ENCODE data around the gene PGRMC2. TPM values are rescaled to one million over a fixed set of nuclear protein-coding genes. Genes with fewer than 3 reads are reported as not detected.

PGRMC2 gene
- total and polyA plus RNA-seq, 8 donors, result 14.5 to 48.4 (median 29.9) TPM

DNA sequence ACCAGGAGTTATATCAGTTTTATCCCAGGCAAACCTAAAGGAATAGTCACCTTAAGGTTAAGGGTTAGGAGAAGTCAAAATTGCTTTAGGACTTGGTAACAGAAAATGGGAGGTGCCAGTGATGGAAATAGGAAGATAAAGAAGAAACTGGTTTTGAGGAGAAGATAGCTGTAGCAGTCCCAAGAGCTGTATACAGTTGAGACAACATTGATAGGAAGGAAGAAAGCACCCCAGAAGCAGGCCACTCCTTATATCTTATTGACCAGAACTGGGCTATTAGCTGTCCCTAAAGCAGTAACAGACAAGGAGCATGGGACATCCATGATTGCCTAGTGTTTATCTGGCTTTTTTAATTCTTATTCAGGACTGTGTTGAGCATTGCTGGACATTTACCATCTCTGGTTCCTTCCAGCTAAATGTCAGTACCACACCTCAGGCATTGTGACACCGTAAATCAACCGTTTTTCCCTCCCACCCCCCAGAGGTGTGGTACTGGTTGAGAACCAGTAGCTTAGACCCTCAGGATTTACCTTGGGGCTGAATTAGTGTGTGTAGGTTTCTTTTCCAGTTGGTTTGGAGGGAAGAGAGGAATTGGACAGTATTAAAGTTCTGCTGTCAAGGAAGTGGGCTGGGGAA, 2.0 kb upstream of the PGRMC2 start:
- Histone ChIP-seq H3K36me3 (no peaks in the 10 kb centered on the region), H3K4me1 (peaks cover 0 to 8% (median under 1%) of the 10 kb centered on the region in 3 donors), H3K27ac (no peak overlapping the region), H3K4me3 (no peak overlapping the region), H3K27me3 (no peaks in the 10 kb centered on the region), H3K9me3 (no peaks in the 10 kb centered on the region)
- no peak for FAIRE-seq
- no peak for ATAC-seq
- intact Hi-C loops (cut with DNase I), result no loop called here
- DNase-seq, result no peak
- WGBS, 2 donors, result 70 to 76% methylated on average over 2 of the region's 2 CpGs
- TF ChIP-seq, protein P1, sequence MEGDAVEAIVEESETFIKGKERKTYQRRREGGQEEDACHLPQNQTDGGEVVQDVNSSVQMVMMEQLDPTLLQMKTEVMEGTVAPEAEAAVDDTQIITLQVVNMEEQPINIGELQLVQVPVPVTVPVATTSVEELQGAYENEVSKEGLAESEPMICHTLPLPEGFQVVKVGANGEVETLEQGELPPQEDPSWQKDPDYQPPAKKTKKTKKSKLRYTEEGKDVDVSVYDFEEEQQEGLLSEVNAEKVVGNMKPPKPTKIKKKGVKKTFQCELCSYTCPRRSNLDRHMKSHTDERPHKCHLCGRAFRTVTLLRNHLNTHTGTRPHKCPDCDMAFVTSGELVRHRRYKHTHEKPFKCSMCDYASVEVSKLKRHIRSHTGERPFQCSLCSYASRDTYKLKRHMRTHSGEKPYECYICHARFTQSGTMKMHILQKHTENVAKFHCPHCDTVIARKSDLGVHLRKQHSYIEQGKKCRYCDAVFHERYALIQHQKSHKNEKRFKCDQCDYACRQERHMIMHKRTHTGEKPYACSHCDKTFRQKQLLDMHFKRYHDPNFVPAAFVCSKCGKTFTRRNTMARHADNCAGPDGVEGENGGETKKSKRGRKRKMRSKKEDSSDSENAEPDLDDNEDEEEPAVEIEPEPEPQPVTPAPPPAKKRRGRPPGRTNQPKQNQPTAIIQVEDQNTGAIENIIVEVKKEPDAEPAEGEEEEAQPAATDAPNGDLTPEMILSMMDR (IDR thresholded peaks at IDR 0.05), result no peak

- H3K4me3 ChIP-seq, result peak overlapping the region; percentile 58 to 78 (median 77)
- DNase-seq, result peak in 1 of 6 donors; percentile 19
- TF ChIP-seq, protein P1 (IDR thresholded peaks at IDR 0.05), result no peak
- FAIRE-seq, result no peak
- peak overlapping the region; percentile 81 to 97 (median 92) for H3K27ac ChIP-seq
- no peaks in the 10 kb centered on the region for H3K27me3 ChIP-seq
- no peaks in the 10 kb centered on the region for H3K36me3 ChIP-seq
- no peaks in the 10 kb centered on the region for H3K9me3 ChIP-seq
- 2% methylated on average over 13 of the region's 13 CpGs for WGBS, 2 donors
- peaks cover 6 to 10% (median 7%) of the 10 kb centered on the region in 3 donors for H3K4me1 ChIP-seq
- intact Hi-C loops (cut with DNase I), result no loop called here
- no peak for ATAC-seq
These were observed 1.1 kb upstream of the PGRMC2 start for GRCh38 chr4:128288689-128289106.

DNA sequence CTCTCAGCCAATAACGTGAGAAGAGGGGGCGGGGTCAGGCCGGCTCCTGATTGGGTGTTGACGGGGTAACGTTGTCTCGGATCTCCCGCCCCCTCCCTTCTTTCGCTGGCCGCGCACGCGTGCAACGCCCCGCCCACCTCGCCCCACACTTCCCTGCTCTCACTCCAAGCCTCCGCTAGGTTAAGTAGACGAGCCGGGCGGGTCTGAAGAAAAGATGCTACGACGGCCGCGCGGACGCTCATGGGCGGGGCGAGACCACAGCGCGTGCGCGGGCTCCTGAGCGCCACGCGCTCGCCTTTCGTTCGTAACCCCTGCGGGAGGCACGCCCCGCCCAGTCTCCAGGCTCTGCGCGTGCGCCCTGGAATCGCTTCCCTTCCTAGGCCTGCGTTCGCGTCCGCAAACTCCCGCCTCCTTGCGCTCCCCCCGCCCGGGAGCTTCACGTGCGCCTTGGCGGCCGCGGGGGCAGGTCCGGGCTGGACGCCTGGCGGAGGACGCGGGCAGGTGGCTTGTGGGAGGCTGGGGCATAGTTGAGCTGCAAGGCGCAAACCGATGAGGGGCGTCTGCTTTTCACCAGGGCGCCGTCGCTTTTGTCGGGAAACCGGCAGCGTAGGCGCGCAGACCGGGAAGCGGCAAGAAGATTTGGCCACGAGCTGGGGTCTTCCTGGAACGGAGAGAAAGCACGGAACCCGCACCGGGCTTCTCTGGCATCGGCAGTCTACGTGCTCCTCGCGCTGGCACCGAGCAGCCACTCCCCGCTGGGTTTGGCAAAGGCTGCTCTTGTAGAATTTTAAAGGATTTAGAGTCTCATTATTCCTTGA, 467 bp upstream of the PGRMC2 start:
- intact Hi-C loops (cut with DNase I), result no loop called here
- DNase-seq, result peak; percentile 99 to 100 (median 100)
- Histone ChIP-seq H3K36me3 (no peaks in the 10 kb centered on the region), H3K9me3 (no peaks in the 10 kb centered on the region), H3K27me3 (no peaks in the 10 kb centered on the region), H3K4me3 (peak overlapping the region; percentile 58 to 78 (median 77)), H3K4me1 (peaks cover 6 to 14% (median 9%) of the 10 kb centered on the region in 3 donors), H3K27ac (peak overlapping the region; percentile 81 to 97 (median 92))
- WGBS, 2 donors, result 0% methylated on average over 72 to 86 of the region's 86 CpGs
- TF ChIP-seq, protein P1 (IDR thresholded peaks at IDR 0.05), result peak in 1 of 4 donors; percentile 34
- peak; percentile 32 for FAIRE-seq
- ATAC-seq, result peak; percentile 83 to 89 (median 86)

DNA sequence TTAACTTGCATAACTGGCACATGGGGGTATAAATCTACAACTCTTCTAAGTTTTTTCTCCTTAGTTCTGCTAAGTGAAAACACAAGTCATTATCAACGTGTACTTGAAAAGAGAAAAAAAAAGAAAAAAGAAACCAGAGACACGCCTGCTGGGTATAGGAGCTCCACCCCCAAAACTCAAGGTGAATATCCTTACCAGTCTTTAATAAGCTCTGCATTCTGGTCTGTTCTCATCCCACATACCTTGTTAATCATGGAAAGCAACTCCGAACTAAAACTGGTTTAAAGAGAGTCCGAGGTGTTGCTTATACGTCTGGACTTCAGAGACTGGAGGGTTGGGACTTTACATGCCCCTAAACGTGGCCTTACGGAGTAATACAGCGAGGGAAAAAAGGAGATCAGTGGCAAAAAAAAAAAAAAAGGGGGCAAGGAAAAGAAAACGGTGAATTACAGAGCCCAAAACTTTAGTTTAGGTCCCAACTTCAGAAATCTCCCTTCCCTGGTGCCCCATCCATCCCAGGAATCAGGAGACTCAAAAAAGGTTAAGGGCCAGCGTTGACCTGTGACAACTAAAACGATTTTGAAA, 1.0 kb downstream of the PGRMC2 start:
- DNase-seq (peak in 1 of 6 donors; percentile 36), FAIRE-seq (no peak), ATAC-seq (peak; percentile 9 to 23 (median 22))
- Histone ChIP-seq H3K36me3 (no peaks in the 10 kb centered on the region), H3K4me1 (peaks cover 9 to 16% (median 14%) of the 10 kb centered on the region in 3 donors), H3K9me3 (no peaks in the 10 kb centered on the region), H3K27ac (peak overlapping the region; percentile 73 to 97 (median 88)), H3K27me3 (no peaks in the 10 kb centered on the region), H3K4me3 (peak overlapping the region; percentile 58 to 78 (median 77))
- 1% methylated on average over 11 of the region's 11 CpGs for WGBS, 2 donors
- TF ChIP-seq, protein P1 (IDR thresholded peaks at IDR 0.05), result no peak
- intact Hi-C loops (cut with DNase I), result no loop called here
